MCF 10A (cell line): ENCODE measurements around the gene GNPTG. TPM values are rescaled to one million over a fixed set of nuclear protein-coding genes. Genes with fewer than 3 reads are reported as not detected.

Source experiments
- BruUV-seq: library from RNA; stranded (reverse); fragments of 400-500 nt; replicated peaks from 2 replicates; lab custom pipeline; 2021; lab: Mats Ljungman, UMichigan
- CTCF ChIA-PET: fragments of 300-600 bp; sonication (Branson Sonifier 250); formaldehyde crosslinking; extraction: SDS; loops from one replicate; lab custom pipeline; 2021; ENCODE audit warnings: antibody characterized with exemption, inconsistent platforms; lab: Yijun Ruan, JAX
- POLR2A ChIA-PET: fragments of 300-600, 350-650 bp; sonication (Branson Sonifier 250); formaldehyde crosslinking; extraction: SDS; loops from one replicate; lab custom pipeline; 2020; ENCODE audit warnings: antibody characterized with exemption, inconsistent platforms; lab: Yijun Ruan, JAX
- DNase-seq: peaks from one replicate; pipeline ENCODE4 v3.0.0-alpha.2; 2018; ENCODE audit not compliant: unreplicated experiment
- H3K27ac Mint-ChIP-seq: one replicate; pipeline ENCODE4 v1.8.0; 2022; ENCODE audit warnings: mild to moderate bottlenecking, low read depth, mixed read lengths; ENCODE audit not compliant: unreplicated experiment
- H3K27me3 Mint-ChIP-seq: one replicate; pipeline ENCODE4 v1.8.0; 2022; ENCODE audit warnings: mixed read lengths; ENCODE audit not compliant: insufficient read depth, unreplicated experiment
- H3K36me3 Mint-ChIP-seq: one replicate; pipeline ENCODE4 v1.8.0; 2022; ENCODE audit warnings: mild to moderate bottlenecking, moderate library complexity, mixed read lengths; ENCODE audit not compliant: insufficient read depth, unreplicated experiment
- H3K4me1 Mint-ChIP-seq: one replicate; pipeline ENCODE4 v1.8.0; 2022; ENCODE audit warnings: mixed read lengths; ENCODE audit not compliant: insufficient read depth, unreplicated experiment
- H3K4me3 Mint-ChIP-seq: one replicate; pipeline ENCODE4 v1.8.0; 2022; ENCODE audit warnings: mild to moderate bottlenecking, moderate library complexity, mixed read lengths; ENCODE audit not compliant: unreplicated experiment
- H3K9me3 Mint-ChIP-seq: one replicate; pipeline ENCODE4 v1.8.0; 2022; ENCODE audit warnings: mixed read lengths; ENCODE audit not compliant: unreplicated experiment
- intact Hi-C: fragments of 100-400 bp; cut with micrococcal nuclease; formaldehyde crosslinking; loops from 2 replicates; pipeline ENCODE4 v1.14.1; 2022
- total RNA-seq: library from RNA; stranded (reverse); gene quantifications from 2 replicates; pipeline ENCODE4 v1.2.3, GENCODE V29; 2022
- TF ChIP-seq, protein P1 (sequence below): fragments of 200-600 bp; IDR thresholded peaks from one replicate; pipeline ENCODE4 v1.8.0; 2022; ENCODE audit warnings: antibody characterized with exemption, mild to moderate bottlenecking; ENCODE audit not compliant: unreplicated experiment

Gene GNPTG
- total RNA-seq, 1 experiment from 2014 or later, result 37.6 TPM

DNA sequence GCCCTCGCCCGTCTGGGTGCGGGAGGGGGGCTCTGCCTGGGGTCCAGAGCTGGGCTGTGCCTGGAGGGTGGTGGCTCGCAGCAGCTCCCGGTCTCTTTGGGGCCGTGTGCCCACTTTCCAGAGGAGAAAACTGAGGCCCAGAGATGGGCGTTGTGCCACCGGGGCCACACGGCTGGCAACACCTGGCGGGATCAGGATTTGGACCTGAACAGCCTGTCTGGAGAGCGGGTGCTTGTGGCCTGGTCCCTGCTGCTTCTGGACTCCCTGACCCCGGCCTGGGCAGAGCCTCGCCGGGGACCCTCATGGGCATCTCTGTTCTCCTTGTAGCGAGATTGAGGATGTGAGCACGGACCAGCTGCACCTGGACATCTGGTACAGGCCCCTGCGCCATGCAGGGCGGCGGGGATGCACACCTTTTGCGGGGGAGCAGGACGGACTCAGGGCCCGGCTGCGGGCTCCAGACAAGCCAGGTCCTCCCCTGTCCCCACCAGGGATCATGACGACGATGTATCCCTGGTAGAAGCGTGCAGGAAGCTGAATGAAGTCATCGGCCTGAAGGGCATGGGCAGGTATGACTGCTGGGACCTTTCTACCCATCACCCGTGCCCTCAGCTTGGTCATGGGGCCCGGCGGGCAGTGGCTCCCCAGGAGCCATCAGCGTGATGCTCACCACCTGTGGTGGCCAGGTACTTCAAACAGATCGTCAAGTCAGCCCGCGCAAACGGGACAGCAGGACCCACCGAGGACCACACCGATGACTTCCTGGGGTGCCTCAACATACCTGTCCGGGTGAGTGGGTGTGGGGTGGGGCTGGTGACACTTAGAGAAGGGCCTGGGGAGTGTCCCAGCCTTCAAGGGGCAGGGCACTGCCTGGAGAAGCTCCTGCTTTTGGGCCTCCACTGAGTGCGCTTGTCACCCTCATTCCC is 10.0 kb upstream of the GNPTG start:
- no peak for DNase-seq
- ChIA-PET CTCF (interaction anchor here (0.5 to 1.4 kb wide), 3 partner anchors 11 to 42 kb away, joined by 3 read pairs; no protein-coding TSS in a partner anchor), POLR2A (interaction anchor here (1.2 kb wide), 2 partner anchors 31 to 32 kb away, joined by 3 to 6 read pairs; partner anchors contain the start of gene UBE2I)
- Mint-ChIP-seq H3K27ac (no peak overlapping the region), H3K36me3 (no peaks in the 10 kb centered on the region), H3K4me3 (no peak overlapping the region), H3K27me3 (no peaks in the 10 kb centered on the region), H3K9me3 (no peaks in the 10 kb centered on the region), H3K4me1 (peaks cover 13% of the 10 kb centered on the region)
- BruUV-seq, result no TSS peak
- TF ChIP-seq, protein P1, sequence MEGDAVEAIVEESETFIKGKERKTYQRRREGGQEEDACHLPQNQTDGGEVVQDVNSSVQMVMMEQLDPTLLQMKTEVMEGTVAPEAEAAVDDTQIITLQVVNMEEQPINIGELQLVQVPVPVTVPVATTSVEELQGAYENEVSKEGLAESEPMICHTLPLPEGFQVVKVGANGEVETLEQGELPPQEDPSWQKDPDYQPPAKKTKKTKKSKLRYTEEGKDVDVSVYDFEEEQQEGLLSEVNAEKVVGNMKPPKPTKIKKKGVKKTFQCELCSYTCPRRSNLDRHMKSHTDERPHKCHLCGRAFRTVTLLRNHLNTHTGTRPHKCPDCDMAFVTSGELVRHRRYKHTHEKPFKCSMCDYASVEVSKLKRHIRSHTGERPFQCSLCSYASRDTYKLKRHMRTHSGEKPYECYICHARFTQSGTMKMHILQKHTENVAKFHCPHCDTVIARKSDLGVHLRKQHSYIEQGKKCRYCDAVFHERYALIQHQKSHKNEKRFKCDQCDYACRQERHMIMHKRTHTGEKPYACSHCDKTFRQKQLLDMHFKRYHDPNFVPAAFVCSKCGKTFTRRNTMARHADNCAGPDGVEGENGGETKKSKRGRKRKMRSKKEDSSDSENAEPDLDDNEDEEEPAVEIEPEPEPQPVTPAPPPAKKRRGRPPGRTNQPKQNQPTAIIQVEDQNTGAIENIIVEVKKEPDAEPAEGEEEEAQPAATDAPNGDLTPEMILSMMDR, result no peak
- intact Hi-C loops, result no loop called here

DNA sequence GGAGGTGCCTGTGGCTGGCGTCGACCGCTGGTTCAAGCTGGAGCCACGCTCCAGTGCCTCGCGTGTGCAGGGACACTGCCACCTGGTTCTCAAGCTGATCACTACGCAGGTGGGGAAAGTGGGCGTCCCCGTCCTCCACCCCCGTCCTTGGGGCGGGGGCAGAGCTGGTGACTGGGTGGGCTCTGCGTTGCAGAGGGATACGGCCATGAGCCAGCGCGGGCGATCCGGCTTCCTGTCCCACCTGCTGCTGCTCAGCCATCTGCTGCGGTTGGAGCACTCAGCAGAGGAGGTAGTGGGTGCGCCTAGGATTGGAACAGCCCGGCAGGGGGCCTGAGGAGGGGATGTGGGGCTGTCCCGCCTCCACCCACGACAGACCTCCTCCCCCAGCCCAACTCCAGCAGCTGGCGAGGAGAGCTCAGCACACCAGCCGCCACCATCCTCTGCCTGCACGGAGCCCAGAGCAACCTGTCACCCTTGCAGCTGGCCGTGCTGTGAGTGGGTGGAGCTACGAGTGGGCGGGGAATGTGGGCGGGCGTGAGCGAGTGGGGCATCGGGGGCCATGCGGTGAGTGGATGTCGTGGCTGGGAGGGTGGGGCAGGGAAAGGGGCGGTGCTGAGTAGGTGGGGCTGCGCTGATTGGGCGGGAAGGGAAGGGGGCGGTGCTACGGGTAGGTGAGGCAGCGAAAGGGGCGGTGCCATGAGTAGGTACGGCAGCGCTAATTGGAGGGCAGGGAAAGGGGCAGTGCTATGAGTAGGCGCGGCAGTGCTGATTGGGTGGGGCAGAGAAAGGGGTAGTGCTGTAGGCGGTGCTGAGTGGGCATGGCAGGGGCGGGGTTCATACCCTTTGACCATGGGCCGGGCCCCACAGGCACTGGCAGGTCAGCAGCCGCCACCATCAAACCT is 9.0 kb upstream of the GNPTG start:
- TF ChIP-seq, protein P1, result no peak
- Mint-ChIP-seq H3K9me3 (no peaks in the 10 kb centered on the region), H3K27ac (no peak overlapping the region), H3K4me1 (peaks cover 13% of the 10 kb centered on the region), H3K27me3 (no peaks in the 10 kb centered on the region), H3K36me3 (peaks cover 6% of the 10 kb centered on the region), H3K4me3 (peak overlapping the region; percentile 75)
- intact Hi-C loops, result no loop called here
- POLR2A ChIA-PET, result interaction anchor here (0.7 to 1.6 kb wide), 5 partner anchors 25 to 86 kb away, joined by 3 to 6 read pairs (median 4); partner anchors contain the start of gene UBE2I
- CTCF ChIA-PET, result interaction anchor here (0.6 to 1.4 kb wide), 3 partner anchors 12 to 423 kb away, joined by 3 read pairs; no protein-coding TSS in a partner anchor
- DNase-seq, result peak; percentile 98
- BruUV-seq, result no TSS peak

DNA sequence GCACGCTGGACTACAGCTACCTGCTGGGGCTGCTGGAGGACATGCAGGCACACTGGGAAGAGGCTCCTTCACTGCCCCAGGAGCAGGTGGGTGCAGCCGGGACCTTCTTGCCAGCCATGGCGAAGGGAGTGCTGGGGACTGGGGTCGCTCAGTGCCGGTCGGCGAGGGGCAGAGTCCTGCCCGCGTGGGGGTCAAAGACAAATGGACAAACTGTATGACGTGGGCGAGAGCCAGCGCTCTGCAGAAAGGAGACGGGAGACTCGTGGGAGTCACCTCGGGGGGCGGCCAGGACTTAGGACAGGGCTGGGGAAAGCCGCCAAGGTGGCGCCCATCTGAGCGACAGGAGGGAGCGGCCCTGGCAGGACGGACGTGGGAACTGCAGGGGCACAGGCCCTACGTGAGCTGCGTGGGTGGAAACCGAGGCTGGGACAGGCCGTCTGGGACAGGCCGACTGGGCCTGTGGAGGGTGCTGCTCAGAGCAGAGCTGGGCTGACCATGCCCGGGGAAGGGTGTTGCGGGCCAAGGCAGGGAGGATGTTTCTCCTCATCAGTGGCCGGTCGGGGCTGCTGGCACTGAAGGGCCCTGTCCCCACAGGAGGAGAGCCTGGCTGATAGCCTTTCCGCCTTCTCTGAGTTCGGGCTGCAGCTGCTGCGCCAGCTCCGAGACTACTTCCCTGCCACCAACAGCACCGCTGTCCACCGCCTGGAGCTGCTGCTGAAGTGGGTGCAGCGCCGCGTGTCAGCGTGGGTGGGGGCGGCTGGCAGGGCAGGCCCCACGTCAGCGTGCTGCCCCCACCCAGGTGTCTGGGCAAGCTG is 8.1 kb upstream of the GNPTG start:
- ChIA-PET POLR2A (interaction anchor here (0.6 to 1.6 kb wide), 5 partner anchors 26 to 532 kb away, joined by 3 to 6 read pairs (median 4); no protein-coding TSS in a partner anchor), CTCF (interaction anchor here (0.5 to 1.4 kb wide), 4 partner anchors 12 to 640 kb away, joined by 3 read pairs; no protein-coding TSS in a partner anchor)
- Mint-ChIP-seq H3K27ac (no peak overlapping the region), H3K36me3 (peaks cover 6% of the 10 kb centered on the region), H3K4me3 (peak overlapping the region; percentile 75), H3K4me1 (peaks cover 13% of the 10 kb centered on the region), H3K27me3 (no peaks in the 10 kb centered on the region), H3K9me3 (no peaks in the 10 kb centered on the region)
- TF ChIP-seq, protein P1, result no peak
- no peak for DNase-seq
- BruUV-seq, result no TSS peak
- intact Hi-C loops, result no loop called here
